Measurements from ENCODE around the gene ALOX5AP.
"Not testable (repeated sequence)": the region's sequence is repeated elsewhere in the genome, so short reads cannot be mapped to it uniquely, and the experiment has no call there.

GRCh38 chr13:30747845-30748244, 12.5 kb downstream of the ALOX5AP start:
- not testable (repeated sequence) for TF ChIP-seq PATZ1 (CRISPR knock-in tag; IDR thresholded peaks at IDR 0.05; ENCODE audit: borderline replicate concordance); GLIS3 (CRISPR knock-in tag; IDR thresholded peaks at IDR 0.05); ZFP30 (CRISPR knock-in tag; IDR thresholded peaks at IDR 0.05); ZFP3 (CRISPR knock-in tag; IDR thresholded peaks at IDR 0.05); ESRRG (CRISPR knock-in tag; IDR thresholded peaks at IDR 0.05); CSRNP3 (CRISPR knock-in tag; IDR thresholded peaks at IDR 0.05); ISL1 (CRISPR knock-in tag; IDR thresholded peaks at IDR 0.05); CSDC2 (CRISPR knock-in tag; IDR thresholded peaks at IDR 0.05); ARNTL (CRISPR knock-in tag; IDR thresholded peaks at IDR 0.05; ENCODE audit: borderline replicate concordance, low read depth); RARB (CRISPR knock-in tag; IDR thresholded peaks at IDR 0.05); OSR1 (CRISPR knock-in tag; IDR thresholded peaks at IDR 0.05); ZC3H10 (CRISPR knock-in tag; IDR thresholded peaks at IDR 0.05); ZNF70 (CRISPR knock-in tag; IDR thresholded peaks at IDR 0.05); TCF4 (CRISPR knock-in tag; IDR thresholded peaks at IDR 0.05; ENCODE audit: borderline replicate concordance)

Data from SK-N-SH treated with all-trans-retinoic acid at 6 μM for 48 hours (cell line).